Caco-2 (cell line): ENCODE data around the gene MYBPC2. TPM values are rescaled to one million over a fixed set of nuclear protein-coding genes. Genes with fewer than 3 reads are reported as not detected.

Experiments
- BruUV-seq: library from RNA; stranded (reverse); fragments of 400-500 nt; replicated peaks from 2 replicates; lab custom pipeline; 2021; lab: Mats Ljungman, UMichigan
- CTCF ChIA-PET: fragments of 300-600 bp; sonication (Branson Sonifier 250); formaldehyde crosslinking; loops from one replicate; lab custom pipeline; 2022; ENCODE audit warnings: antibody characterized with exemption; lab: Charles Lee
- POLR2A ChIA-PET: fragments of 300-600 bp; sonication (Branson Sonifier 250); formaldehyde crosslinking; loops from one replicate; lab custom pipeline; 2022; ENCODE audit warnings: antibody characterized with exemption; lab: Charles Lee
- DNase-seq, 2 experiments: peaks; one replicate each; pipeline versions ENCODE4 v3.0.0 to v3.0.0-alpha.2; 2020 to 2022
- H3K27me3 ChIP-seq: replicated peaks from 2 replicates; pipeline ENCODE4 v1.6.0; 2011; ENCODE audit warnings: low read length; ENCODE audit not compliant: control insufficient read depth, insufficient read depth
- H3K36me3 ChIP-seq: 2 replicates; pipeline ENCODE4 v1.5.1; 2011; ENCODE audit warnings: low read length; ENCODE audit not compliant: control insufficient read depth, insufficient read depth
- H3K4me1 ChIP-seq: fragments of 250-450 bp; sonication (Bioruptor Pico); 2 replicates; pipeline ENCODE4 v1.5.1; 2020; ENCODE audit warnings: mild to moderate bottlenecking
- H3K4me3 ChIP-seq: 2 replicates; pipeline ENCODE4 v1.5.1; 2011; ENCODE audit warnings: low read depth, mild to moderate bottlenecking, control low read depth, low read length
- H3K9me3 ChIP-seq: fragments of 250-450 bp; sonication (Bioruptor Pico); 2 replicates; pipeline ENCODE4 v1.5.1; 2020; ENCODE audit warnings: mild to moderate bottlenecking, moderate library complexity
- H3K27ac Mint-ChIP-seq: one replicate; pipeline ENCODE4 v1.8.0; 2022; ENCODE audit warnings: mixed read lengths; ENCODE audit not compliant: unreplicated experiment
- H3K27me3 Mint-ChIP-seq: one replicate; pipeline ENCODE4 v1.8.0; 2022; ENCODE audit warnings: mixed read lengths; ENCODE audit not compliant: insufficient read depth, unreplicated experiment
- H3K36me3 Mint-ChIP-seq: one replicate; pipeline ENCODE4 v1.8.0; 2022; ENCODE audit warnings: mild to moderate bottlenecking, mixed read lengths; ENCODE audit not compliant: insufficient read depth, unreplicated experiment
- H3K4me1 Mint-ChIP-seq: one replicate; pipeline ENCODE4 v1.8.0; 2022; ENCODE audit warnings: low read depth, mixed read lengths; ENCODE audit not compliant: unreplicated experiment
- H3K4me3 Mint-ChIP-seq: one replicate; pipeline ENCODE4 v1.8.0; 2022; ENCODE audit warnings: mild to moderate bottlenecking, moderate library complexity, mixed read lengths; ENCODE audit not compliant: unreplicated experiment
- H3K9me3 Mint-ChIP-seq: one replicate; pipeline ENCODE4 v1.8.0; 2022; ENCODE audit warnings: mixed read lengths; ENCODE audit not compliant: unreplicated experiment
- intact Hi-C: fragments of 100-400 bp; cut with micrococcal nuclease; formaldehyde crosslinking; loops from one replicate; pipeline ENCODE4 v1.10.0; 2022; ENCODE audit not compliant: unreplicated experiment
- total RNA-seq: library from RNA; stranded (reverse); gene quantifications from 2 replicates; pipeline ENCODE4 v1.2.3, GENCODE V29; 2022
- TF ChIP-seq, protein P1 (sequence below), 2 experiments: fragments of 200-600 bp in 1 of 2; IDR thresholded peaks; 1 replicate in 1 of 2; 2 replicates in 1 of 2; pipeline versions ENCODE4 v1.5.1 to v1.8.0; 2011 to 2022; ENCODE audit warnings: antibody characterized with exemption in 1 of 2, control low read depth in 1 of 2, inconsistent platforms in 1 of 2, low read depth in 1 of 2, low read length in 1 of 2, mild to moderate bottlenecking in 1 of 2, moderate library complexity in 1 of 2; ENCODE audit not compliant: insufficient read depth in 1 of 2, severe bottlenecking in 1 of 2, unreplicated experiment in 1 of 2

MYBPC2 gene
- total RNA-seq, 1 experiment from 2014 or later = 1.6 TPM

DNA sequence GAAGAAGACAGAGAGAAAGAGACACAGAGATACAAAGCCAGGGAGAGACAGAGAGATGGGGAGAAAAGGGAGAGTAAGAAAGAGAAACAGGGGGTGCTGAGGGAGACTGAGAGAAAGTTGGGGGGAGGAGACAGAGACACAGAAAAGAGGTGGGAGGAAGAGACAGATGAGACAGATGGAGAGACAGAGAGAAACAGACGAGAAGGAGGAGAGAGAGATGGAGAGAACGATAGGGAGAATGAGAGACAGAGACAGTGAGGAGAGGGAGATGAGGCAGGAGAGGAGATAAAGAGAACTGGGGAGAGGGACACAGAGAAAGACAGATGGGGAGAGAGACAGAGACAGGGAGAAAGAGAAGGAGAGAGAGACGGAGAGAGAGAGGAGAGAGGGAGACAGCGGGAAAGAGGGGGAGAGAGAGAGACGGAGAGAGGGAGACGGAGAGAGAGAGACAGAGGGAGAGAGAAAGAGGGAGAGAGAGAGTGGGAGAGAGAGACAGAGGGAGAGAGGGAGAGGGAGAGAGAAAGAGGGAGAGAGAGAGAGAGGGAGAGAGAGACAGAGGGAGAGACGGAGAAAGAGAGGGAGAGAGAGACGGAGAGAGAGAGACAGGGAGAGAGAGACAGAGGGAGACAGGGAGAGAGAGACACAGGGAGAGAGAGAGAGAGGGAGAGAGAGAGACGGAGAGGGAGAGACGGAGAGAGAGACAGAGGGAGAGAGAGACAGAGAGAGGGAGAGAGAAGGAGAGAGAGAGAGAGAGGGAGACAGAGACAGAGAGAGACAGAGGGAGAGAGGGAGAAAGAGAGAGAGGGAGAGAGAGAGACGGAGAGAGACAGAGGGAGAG is 65.7 kb downstream of the MYBPC2 start:
- BruUV-seq = no TSS peak
- Histone ChIP-seq H3K4me3 (no peak overlapping the region), H3K27me3 (no peaks in the 10 kb centered on the region), H3K4me1 (peaks cover 19% of the 10 kb centered on the region), H3K9me3 (no peaks in the 10 kb centered on the region), H3K36me3 (no peaks in the 10 kb centered on the region)
- Mint-ChIP-seq H3K27me3 (peaks cover 10% of the 10 kb centered on the region), H3K36me3 (no peaks in the 10 kb centered on the region), H3K9me3 (no peaks in the 10 kb centered on the region), H3K4me1 (peaks cover 13% of the 10 kb centered on the region), H3K4me3 (no peak overlapping the region), H3K27ac (no peak overlapping the region)
- TF ChIP-seq, protein P1, sequence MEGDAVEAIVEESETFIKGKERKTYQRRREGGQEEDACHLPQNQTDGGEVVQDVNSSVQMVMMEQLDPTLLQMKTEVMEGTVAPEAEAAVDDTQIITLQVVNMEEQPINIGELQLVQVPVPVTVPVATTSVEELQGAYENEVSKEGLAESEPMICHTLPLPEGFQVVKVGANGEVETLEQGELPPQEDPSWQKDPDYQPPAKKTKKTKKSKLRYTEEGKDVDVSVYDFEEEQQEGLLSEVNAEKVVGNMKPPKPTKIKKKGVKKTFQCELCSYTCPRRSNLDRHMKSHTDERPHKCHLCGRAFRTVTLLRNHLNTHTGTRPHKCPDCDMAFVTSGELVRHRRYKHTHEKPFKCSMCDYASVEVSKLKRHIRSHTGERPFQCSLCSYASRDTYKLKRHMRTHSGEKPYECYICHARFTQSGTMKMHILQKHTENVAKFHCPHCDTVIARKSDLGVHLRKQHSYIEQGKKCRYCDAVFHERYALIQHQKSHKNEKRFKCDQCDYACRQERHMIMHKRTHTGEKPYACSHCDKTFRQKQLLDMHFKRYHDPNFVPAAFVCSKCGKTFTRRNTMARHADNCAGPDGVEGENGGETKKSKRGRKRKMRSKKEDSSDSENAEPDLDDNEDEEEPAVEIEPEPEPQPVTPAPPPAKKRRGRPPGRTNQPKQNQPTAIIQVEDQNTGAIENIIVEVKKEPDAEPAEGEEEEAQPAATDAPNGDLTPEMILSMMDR (IDR thresholded peaks at IDR 0.05; ENCODE audit: insufficient read depth in 1 of 2, low read depth in 1 of 2, low read length in 1 of 2, severe bottlenecking in 1 of 2, unreplicated experiment in 1 of 2) = no peak
- no peak for DNase-seq
- intact Hi-C loops = no loop called here
- POLR2A ChIA-PET = no interaction called here
- CTCF ChIA-PET = no interaction called here

DNA sequence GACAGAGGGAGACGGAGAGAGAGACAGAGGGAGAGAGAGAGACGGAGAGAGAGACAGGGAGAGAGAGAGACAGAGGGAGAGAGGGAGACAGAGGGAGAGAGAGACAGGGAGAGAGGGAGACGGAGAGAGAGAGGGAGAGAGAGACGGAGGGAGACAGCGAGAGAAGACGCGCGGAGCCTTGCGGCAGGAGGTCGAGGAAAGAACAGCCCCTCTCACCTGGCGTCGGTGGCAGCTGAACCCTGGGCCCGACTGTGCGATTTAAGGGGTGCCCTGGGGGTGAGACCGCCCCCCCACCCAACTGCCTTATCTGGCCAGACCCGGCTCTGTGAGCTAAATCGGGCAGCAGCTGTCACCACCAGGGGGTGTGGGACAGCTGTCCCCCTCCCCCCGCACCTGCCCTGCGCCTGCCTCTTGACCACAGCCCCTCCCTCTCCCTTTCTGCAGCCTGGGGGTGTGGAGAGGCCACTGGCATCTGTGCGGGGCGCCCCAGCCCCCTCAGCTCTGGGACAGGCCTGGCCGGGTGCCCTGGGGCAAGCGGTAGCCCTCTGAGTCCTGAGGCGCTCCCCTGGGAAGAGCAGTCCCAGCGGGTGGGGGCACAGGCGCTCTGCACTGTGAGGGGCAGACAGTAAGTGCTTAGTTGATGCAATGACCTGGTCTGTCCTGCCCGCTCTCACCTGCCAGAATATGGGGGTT is 67.5 kb downstream of the MYBPC2 start:
- Histone ChIP-seq H3K36me3 (no peaks in the 10 kb centered on the region), H3K27me3 (no peaks in the 10 kb centered on the region), H3K4me1 (peaks cover 19% of the 10 kb centered on the region), H3K4me3 (no peak overlapping the region), H3K9me3 (no peaks in the 10 kb centered on the region)
- no peaks in the 10 kb centered on the region for H3K9me3 Mint-ChIP-seq
- no peaks in the 10 kb centered on the region for H3K36me3 Mint-ChIP-seq
- no peak overlapping the region for H3K4me3 Mint-ChIP-seq
- no peaks in the 10 kb centered on the region for H3K27me3 Mint-ChIP-seq
- BruUV-seq = no TSS peak
- no peak overlapping the region for H3K27ac Mint-ChIP-seq
- DNase-seq = peak; percentile 62 to 75
- intact Hi-C loops = no loop called here
- peaks cover 13% of the 10 kb centered on the region for H3K4me1 Mint-ChIP-seq
- CTCF ChIA-PET = interaction anchor here (0.9 to 1.0 kb wide), 3 partner anchors 11 to 56 kb away, joined by 4 to 9 read pairs (median 4); partner anchors contain the start of gene JOSD2
- TF ChIP-seq, protein P1 (IDR thresholded peaks at IDR 0.05; ENCODE audit: insufficient read depth in 1 of 2, low read depth in 1 of 2, low read length in 1 of 2, severe bottlenecking in 1 of 2, unreplicated experiment in 1 of 2) = peak; percentile 49 to 72
- POLR2A ChIA-PET = no interaction called here

DNA sequence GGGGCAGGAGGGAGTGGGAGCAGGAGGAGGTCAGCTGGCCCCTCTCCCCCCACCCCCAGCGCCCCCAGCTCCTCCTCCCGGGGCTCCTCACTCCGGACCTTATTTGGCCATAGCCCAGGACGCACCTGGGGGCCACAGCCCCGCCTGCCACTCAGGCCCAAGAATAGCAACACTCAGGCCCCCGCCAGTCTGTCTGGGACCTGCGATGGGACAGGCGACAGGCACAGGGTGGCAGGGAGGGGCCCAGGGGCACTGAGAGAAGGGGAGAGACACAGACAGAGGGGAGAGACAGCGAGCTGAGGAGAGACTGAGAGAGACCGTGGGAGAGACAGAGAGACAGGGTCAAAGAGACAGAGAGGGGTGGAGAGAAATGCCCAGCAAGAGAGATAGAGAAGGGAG is 68.1 kb downstream of the MYBPC2 start:
- ChIA-PET POLR2A (interaction anchor here (0.5 kb wide), 1 partner anchor 10 kb away, joined by 3 read pairs; the partner anchor contains the start of gene JOSD2), CTCF (interaction anchor here (0.9 to 1.0 kb wide), 3 partner anchors 10 to 56 kb away, joined by 4 to 9 read pairs (median 4); partner anchors contain the start of gene JOSD2)
- intact Hi-C loops = no loop called here
- Histone ChIP-seq H3K36me3 (no peaks in the 10 kb centered on the region), H3K4me3 (no peak overlapping the region), H3K27me3 (no peaks in the 10 kb centered on the region), H3K9me3 (no peaks in the 10 kb centered on the region), H3K4me1 (peaks cover 19% of the 10 kb centered on the region)
- H3K36me3 Mint-ChIP-seq = no peaks in the 10 kb centered on the region
- no peak for DNase-seq
- H3K4me1 Mint-ChIP-seq = peaks cover 13% of the 10 kb centered on the region
- peak overlapping the region; percentile 8 for H3K4me3 Mint-ChIP-seq
- no peaks in the 10 kb centered on the region for H3K27me3 Mint-ChIP-seq
- TF ChIP-seq, protein P1 (IDR thresholded peaks at IDR 0.05; ENCODE audit: insufficient read depth in 1 of 2, low read depth in 1 of 2, low read length in 1 of 2, severe bottlenecking in 1 of 2, unreplicated experiment in 1 of 2) = no peak
- no peak overlapping the region for H3K27ac Mint-ChIP-seq
- BruUV-seq = no TSS peak
- no peaks in the 10 kb centered on the region for H3K9me3 Mint-ChIP-seq
